HCT116 (cell line): Measurements from ENCODE around the gene IL1R2. TPM values are rescaled to one million over a fixed set of nuclear protein-coding genes. Genes with fewer than 3 reads are reported as not detected.
"Not testable (repeated sequence)": the region's sequence is repeated elsewhere in the genome, so short reads cannot be mapped to it uniquely, and the experiment has no call there.

Experiments
- ATAC-seq: fragments of 200-7000 bp; cut with Tn5 transposase; 2 replicates; pipeline ENCODE4 v1.9.1; 2020; ENCODE audit warnings: mild to moderate bottlenecking, moderate library complexity
- BruUV-seq: library from RNA; stranded (reverse); fragments of 400-500 nt; replicated peaks from 2 replicates; lab custom pipeline; 2021; lab: Mats Ljungman, UMichigan
- CTCF ChIA-PET: fragments of 300-600 bp; sonication (Branson Sonifier 250); formaldehyde crosslinking; loops from one replicate; lab custom pipeline; 2021; ENCODE audit warnings: antibody characterized with exemption; lab: Charles Lee
- POLR2A ChIA-PET: fragments of 300-600, 350-600 bp; sonication (Branson Sonifier 250); formaldehyde crosslinking; loops from one replicate; lab custom pipeline; 2021; ENCODE audit warnings: antibody characterized with exemption; lab: Charles Lee
- RAD21 ChIA-PET, 2 experiments: fragments of 300-600 bp; sonication (Branson Sonifier 250); formaldehyde crosslinking; loops; one replicate each; lab custom pipeline; 2023; ENCODE audit warnings: low total read pairs in 2 of 2; ENCODE audit not compliant: uncharacterized antibody in 2 of 2, unreplicated experiment in 2 of 2, low non-redundant PET in 1 of 2; lab: Charles Lee
- DNase-seq: peaks from one replicate; pipeline ENCODE4 v3.0.0-alpha.2; 2010; ENCODE audit warnings: low read depth, low spot score
- H2AFZ ChIP-seq: fragments of 200-600 bp; shearing (Covaris generic), sonication (generic); 2 replicates; pipeline ENCODE4 v1.6.1; 2017; ENCODE audit warnings: low read depth, mixed run types, mixed read lengths, antibody characterized with exemption, low read length; ENCODE audit not compliant: poor library complexity, severe bottlenecking
- H3K27ac ChIP-seq: 2 replicates; pipeline ENCODE4 v1.5.1; 2012; ENCODE audit warnings: low read depth, low read length
- H3K27me3 ChIP-seq: fragments of 200-600 bp; sonication (generic); 2 replicates; pipeline ENCODE4 v1.6.1; 2016; ENCODE audit warnings: mixed run types, low read length, mixed read lengths; ENCODE audit not compliant: insufficient read depth
- H3K36me3 ChIP-seq, 2 experiments: fragments of 200-500 bp in 1 of 2; fragments of 200-600 bp in 1 of 2; sonication (Bioruptor generic) in 1 of 2; sonication (generic) in 1 of 2; 2 replicates each; pipeline versions ENCODE4 v1.5.1 to v1.6.1; 2014 to 2016; ENCODE audit warnings: low read length in 2 of 2, inconsistent platforms in 1 of 2, mixed read lengths in 1 of 2, mixed run types in 1 of 2; ENCODE audit not compliant: insufficient read depth in 2 of 2, control insufficient read depth in 1 of 2
- H3K4me1 ChIP-seq, 2 experiments: fragments of 200-600 bp in 1 of 2; sonication (generic) in 1 of 2; 2 replicates each; pipeline versions ENCODE4 v1.5.1 to v1.6.1; 2012 to 2017; ENCODE audit warnings: low read length in 2 of 2, inconsistent platforms in 1 of 2, mild to moderate bottlenecking in 1 of 2, mixed read lengths in 1 of 2, mixed run types in 1 of 2, moderate library complexity in 1 of 2; ENCODE audit not compliant: insufficient read depth in 2 of 2, control insufficient read depth in 1 of 2
- H3K4me2 ChIP-seq: fragments of 200-600 bp; sonication (generic); 2 replicates; pipeline ENCODE4 v1.6.1; 2017; ENCODE audit warnings: mixed run types, low read length, mixed read lengths
- H3K4me3 ChIP-seq, 2 experiments: fragments of 200-600 bp in 1 of 2; sonication (generic) in 1 of 2; replicated peaks in 1 of 2; 2 replicates each; pipeline ENCODE4 v1.5.1; 2011 to 2016; ENCODE audit warnings: low read length in 2 of 2, control low read depth in 1 of 2, low read depth in 1 of 2, mild to moderate bottlenecking in 1 of 2, mixed read lengths in 1 of 2, mixed run types in 1 of 2
- H3K79me2 ChIP-seq: fragments of 200-600 bp; sonication (generic); 2 replicates; pipeline ENCODE4 v1.6.1; 2017; ENCODE audit warnings: mild to moderate bottlenecking, mixed run types, low read length, moderate library complexity, mixed read lengths; ENCODE audit not compliant: insufficient read depth
- H3K9ac ChIP-seq: fragments of 200-600 bp; sonication (generic); 2 replicates; pipeline ENCODE4 v1.6.1; 2016; ENCODE audit warnings: low read length, mixed read lengths
- H3K9me2 ChIP-seq: fragments of 200-600 bp; sonication (generic), shearing (Covaris generic); 2 replicates; pipeline ENCODE4 v1.6.1; 2017; ENCODE audit warnings: mixed run types, mild to moderate bottlenecking, moderate library complexity; ENCODE audit not compliant: insufficient read depth
- H3K9me3 ChIP-seq, 2 experiments: fragments of 200-500 bp in 1 of 2; fragments of 200-600 bp in 1 of 2; sonication (Bioruptor generic) in 1 of 2; sonication (generic) in 1 of 2; 2 replicates each; pipeline ENCODE4 v1.6.1; 2014 to 2017; ENCODE audit warnings: low read length in 2 of 2, mixed read lengths in 2 of 2, inconsistent platforms in 1 of 2, low read depth in 1 of 2, mild to moderate bottlenecking in 1 of 2, mixed run types in 1 of 2, moderate library complexity in 1 of 2; ENCODE audit not compliant: control insufficient read depth in 1 of 2, insufficient read depth in 1 of 2
- H4K20me1 ChIP-seq: fragments of 200-600 bp; sonication (generic), shearing (Covaris generic); 2 replicates; pipeline ENCODE4 v1.6.1; 2017; ENCODE audit warnings: mixed run types, mild to moderate bottlenecking, moderate library complexity; ENCODE audit not compliant: insufficient read depth
- ATF3 ChIP-seq: IDR thresholded peaks from 2 replicates; pipeline ENCODE4 v1.6.1; 2012
- CBX3 ChIP-seq: IDR thresholded peaks from 2 replicates; pipeline ENCODE4 v1.6.1; 2012; ENCODE audit warnings: low read depth
- CEBPB ChIP-seq: IDR thresholded peaks from 2 replicates; pipeline ENCODE4 v1.6.1; 2012; ENCODE audit warnings: low read depth
- ELF1 ChIP-seq: IDR thresholded peaks from 2 replicates; pipeline ENCODE4 v1.6.1; 2012; ENCODE audit warnings: low read depth, borderline replicate concordance
- EZH2 ChIP-seq: fragments of 200-600 bp; sonication (generic); IDR thresholded peaks from 2 replicates; pipeline ENCODE4 v1.6.1; 2017; ENCODE audit warnings: antibody characterized with exemption, mixed run types
- FOSL1 ChIP-seq: IDR thresholded peaks from 2 replicates; pipeline ENCODE4 v1.6.1; 2012; ENCODE audit warnings: low read depth
- JUND ChIP-seq: IDR thresholded peaks from 2 replicates; pipeline ENCODE4 v1.6.1; 2012
- POLR2A ChIP-seq: IDR thresholded peaks from 2 replicates; pipeline ENCODE4 v1.7.0; 2011; ENCODE audit warnings: borderline replicate concordance; ENCODE audit not compliant: insufficient read depth, insufficient read length; ENCODE audit errors: extremely low read depth
- RAD21 ChIP-seq: IDR thresholded peaks from 2 replicates; pipeline ENCODE4 v1.6.1; 2012; ENCODE audit warnings: low read depth, mild to moderate bottlenecking
- REST ChIP-seq: IDR thresholded peaks from 2 replicates; pipeline ENCODE4 v1.6.1; 2012; ENCODE audit warnings: low read depth
- SP1 ChIP-seq: IDR thresholded peaks from 2 replicates; pipeline ENCODE4 v1.6.1; 2012; ENCODE audit warnings: low read depth
- SRF ChIP-seq: IDR thresholded peaks from 2 replicates; pipeline ENCODE4 v1.6.1; 2012; ENCODE audit warnings: low read depth
- ZNF274 ChIP-seq: fragments of 200-500 bp; sonication (Bioruptor generic); IDR thresholded peaks from 2 replicates; pipeline ENCODE4 v1.6.1; 2014; ENCODE audit warnings: mild to moderate bottlenecking, low read depth, low read length, inconsistent platforms
- intact Hi-C: fragments of 100-400 bp; cut with micrococcal nuclease; formaldehyde crosslinking; loops from 2 replicates; pipeline ENCODE4 v1.10.0; 2022
- total RNA-seq: library from RNA; stranded (reverse); gene quantifications from one replicate; pipeline ENCODE4 v1.2.1, GENCODE V29; 2021; ENCODE audit not compliant: unreplicated experiment

Gene IL1R2
- total RNA-seq, 1 experiment from 2014 or later, result 0.52 TPM

GRCh38 chr2:102002228-102002627, 10.5 kb downstream of the IL1R2 start:
- H4K20me1 ChIP-seq, result no peaks in the 10 kb centered on the region
- no peaks in the 10 kb centered on the region for H3K36me3 ChIP-seq
- BruUV-seq, result no TSS peak
- no peak overlapping the region for H3K9ac ChIP-seq
- POLR2A ChIA-PET, result no interaction called here
- RAD21 ChIA-PET, result no interaction called here
- no peak overlapping the region for H3K4me3 ChIP-seq
- no peaks in the 10 kb centered on the region for H3K9me3 ChIP-seq
- peaks cover 0 to 4% of the 10 kb centered on the region in 2 experiments; a peak in 1 of 4 replicates for H3K4me1 ChIP-seq
- H2AFZ ChIP-seq, result no peak overlapping the region
- TF ChIP-seq POLR2A (no peak), JUND (no peak), SRF (no peak), CBX3 (no peak), FOSL1 (no peak), ATF3 (no peak), ZNF274 (no peak), ELF1 (no peak), REST (no peak), EZH2 (no peak), RAD21 (no peak), SP1 (no peak), CEBPB (no peak)
- CTCF ChIA-PET, result no interaction called here
- DNase-seq (no peak), ATAC-seq (no peak)
- intact Hi-C loops, result no loop called here
- no peaks in the 10 kb centered on the region for H3K9me2 ChIP-seq
- no peak overlapping the region for H3K4me2 ChIP-seq
- H3K27me3 ChIP-seq, result no peaks in the 10 kb centered on the region
- H3K27ac ChIP-seq, result no peak overlapping the region
- H3K79me2 ChIP-seq, result no peaks in the 10 kb centered on the region

- H3K36me3 ChIP-seq, H3K79me2 ChIP-seq, H3K9ac ChIP-seq, H3K27me3 ChIP-seq, POLR2A ChIA-PET, CTCF ChIA-PET, DNase-seq, H3K27ac ChIP-seq, H2AFZ ChIP-seq, intact Hi-C loops, RAD21 ChIA-PET, H3K4me3 ChIP-seq, H3K9me2 ChIP-seq, H3K4me1 ChIP-seq, ATAC-seq, H3K9me3 ChIP-seq, H4K20me1 ChIP-seq, BruUV-seq, H3K4me2 ChIP-seq: not testable (repeated sequence)
Measured at GRCh38 chr2:102002909-102003308, 11.1 kb downstream of the IL1R2 start.
